NB4 (cell line): ENCODE results near the gene DSCAM.

Experiments
- CTCF ChIP-seq: IDR thresholded peaks from one replicate; pipeline ENCODE4 v1.5.1; 2012; ENCODE audit warnings: low read depth, low read length
- MYC ChIP-seq: IDR thresholded peaks from 2 replicates; pipeline ENCODE4 v1.6.1; 2011; ENCODE audit warnings: low read depth, low read length
- POLR2A ChIP-seq: IDR thresholded peaks from 2 replicates; pipeline ENCODE4 v1.6.1; 2011; ENCODE audit warnings: mild to moderate bottlenecking; ENCODE audit not compliant: insufficient read length; ENCODE audit errors: extremely low read depth

GRCh38 chr21:40595806-40596205, 251.2 kb downstream of the DSCAM start:
- TF ChIP-seq CTCF = no peak
- no peak for TF ChIP-seq POLR2A
- TF ChIP-seq MYC = no peak
